GM19468 (cell line): ENCODE data around the gene TMEM39A.

Experiments used
- ATAC-seq: cut with Tn5 transposase; IDR thresholded peaks from one replicate; pipeline ENCODE4 v1.9.1; 2021; ENCODE audit warnings: mild to moderate bottlenecking, moderate library complexity, moderate number of reproducible peaks; ENCODE audit not compliant: unreplicated experiment; ENCODE audit errors: extremely low read depth

Gene TMEM39A

GRCh38 chr3:119457246-119457645 is 6.2 kb downstream of the TMEM39A start:
- ATAC-seq = no peak

GRCh38 chr3:119456469-119456868 is 6.9 kb downstream of the TMEM39A start:
- ATAC-seq = no peak

GRCh38 chr3:119453822-119454221 is 9.6 kb downstream of the TMEM39A start:
- ATAC-seq = no peak

GRCh38 chr3:119444590-119444989 is 18.8 kb downstream of the TMEM39A start:
- no peak for ATAC-seq

- no peak for ATAC-seq
These were observed 20.2 kb downstream of the TMEM39A start for GRCh38 chr3:119443179-119443578.

- no peak for ATAC-seq
These were observed 25.6 kb downstream of the TMEM39A start for GRCh38 chr3:119437691-119438258.

GRCh38 chr3:119436977-119437376 is 26.4 kb downstream of the TMEM39A start:
- no peak for ATAC-seq

GRCh38 chr3:119434703-119435102 is 28.7 kb downstream of the TMEM39A start:
- no peak for ATAC-seq

GRCh38 chr3:119433613-119434325 is 29.6 kb downstream of the TMEM39A start:
- no peak for ATAC-seq

GRCh38 chr3:119428538-119428937 is 34.9 kb downstream of the TMEM39A start:
- ATAC-seq = no peak

- ATAC-seq = no peak
These were observed 35.7 kb downstream of the TMEM39A start for GRCh38 chr3:119427669-119428068.

GRCh38 chr3:119420196-119420595 is 43.2 kb downstream of the TMEM39A start:
- no peak for ATAC-seq

- no peak for ATAC-seq
These were observed 44.8 kb downstream of the TMEM39A start for GRCh38 chr3:119418641-119419040.

- ATAC-seq = no peak
These were observed 45.5 kb downstream of the TMEM39A start for GRCh38 chr3:119417771-119418512.

GRCh38 chr3:119416873-119417272 is 46.5 kb downstream of the TMEM39A start:
- ATAC-seq = no peak

GRCh38 chr3:119413603-119414280 is 49.7 kb downstream of the TMEM39A start:
- ATAC-seq = no peak

- no peak for ATAC-seq
These were observed 53.6 kb downstream of the TMEM39A start for GRCh38 chr3:119409844-119410243.

GRCh38 chr3:119408243-119408950 is 55.0 kb downstream of the TMEM39A start:
- ATAC-seq = no peak

- ATAC-seq = no peak
These were observed 58.1 kb downstream of the TMEM39A start for GRCh38 chr3:119405315-119405714.

GRCh38 chr3:119403201-119403600 is 60.2 kb downstream of the TMEM39A start:
- ATAC-seq = no peak
